Pancreas (tissue), 10 donors: ENCODE data around the gene AOPEP. TPM values are rescaled to one million over a fixed set of nuclear protein-coding genes. Genes with fewer than 3 reads are reported as not detected.
A peak's percentile ranks its signal among the peaks of the same experiment; 100 is the strongest.
"Not testable (repeated sequence)": the region's sequence is repeated elsewhere in the genome, so short reads cannot be mapped to it uniquely, and the experiment has no call there.

Experiments used
- ATAC-seq, 4 donors: fragments of 200-7000 bp; cut with Tn5 transposase; one replicate each; pipeline versions ENCODE4 v1.8.0 to v1.9.1; 2020; ENCODE audit warnings: mild to moderate bottlenecking in 4 of 4, moderate library complexity in 4 of 4
- DNase-seq, 6 donors: peaks; one replicate each; pipeline ENCODE4 v3.0.0-alpha.2; 2020
- FAIRE-seq: peaks from 2 replicates; lab custom pipeline; 2012; peaks lifted over from hg19 to GRCh38; lab: Jason Lieb, UNC
- H3K27ac ChIP-seq, 4 donors: fragments of 200-600 bp; sonication (generic); 1 replicate in 3 of 4; 2 replicates in 1 of 4; pipeline versions ENCODE4 v1.5.0 to v1.8.0; 2020
- H3K27me3 ChIP-seq, 4 donors: fragments of 200-600 bp; one replicate each; pipeline ENCODE4 v1.8.0; 2021
- H3K36me3 ChIP-seq, 3 donors: fragments of 200-600 bp; sonication (generic) in 1 of 3; one replicate each; pipeline versions ENCODE4 v1.5.0 to v1.8.0; 2020 to 2021
- H3K4me1 ChIP-seq, 3 donors: fragments of 200-600 bp; one replicate each; pipeline ENCODE4 v1.8.0; 2021
- H3K4me3 ChIP-seq, 4 donors: fragments of 200-600 bp; sonication (generic) in 2 of 4; one replicate each; pipeline versions ENCODE4 v1.5.0 to v1.8.0; 2020 to 2021
- H3K9me3 ChIP-seq, 4 donors: fragments of 200-600 bp; one replicate each; pipeline ENCODE4 v1.8.0; 2021
- WGBS, 2 donors: extraction: QIAGEN DNeasy Blood & Tissue Kit; methylation state at CpG; one replicate each; pipeline ENCODE4 v1.1.7; 2013; 5-methylcytosine and 5-hydroxymethylcytosine counted together
- intact Hi-C, 3 donors: fragments of 100-400 bp; cut with DNase I; formaldehyde crosslinking; loops; one replicate each; pipeline versions ENCODE4 v1.11.1 to v1.14.2; 2022
- polyA plus RNA-seq, 2 donors: library from polyadenylated mRNA; stranded (reverse); fragments of 200-250 nt; gene quantifications; one replicate each; pipeline ENCODE4 v1.2.3, GENCODE V29; 2013
- total RNA-seq, 6 donors: library from RNA; stranded (reverse); fragmentation: NEBNext Ultra II Directional in 4 of 6; extraction: Animal tissue kit (Norgen Biotek cat#: 25700) in 4 of 6; gene quantifications; one replicate each; pipeline versions ENCODE4 v1.2.1 to v1.2.4, GENCODE V29; 2021 to 2023
- TF ChIP-seq, protein P1 (sequence below), 4 donors: fragments of 200-600 bp; sonication (generic) in 3 of 4; IDR thresholded peaks; one replicate each; pipeline versions ENCODE4 v1.5.0 to v1.8.0; 2021; ENCODE audit warnings: antibody characterized with exemption in 4 of 4
- donor health status: healthy with polysubstance abuse.
- donor health status: DM: no; HTN: no; CAD: no; lungs with moderate emphysema.
- donor health status: DM: no; HTN: no; CAD: no.
- donor health status: control.
- donor health status: control.
- donor health status: Bipolar disorder and iron deficiency.
- donor health status: DM: yes; HTN: yes; CAD: no.
- donor health status: DM: no; HTN: no; CAD: no.
- donor health status: DM: no; HTN: no; CAD: no.
- donor health status: DM: yes; HTN: yes; CAD: no.

The AOPEP gene
- total and polyA plus RNA-seq, 8 donors, result 50.5 to 140 (median 76.7) TPM

DNA sequence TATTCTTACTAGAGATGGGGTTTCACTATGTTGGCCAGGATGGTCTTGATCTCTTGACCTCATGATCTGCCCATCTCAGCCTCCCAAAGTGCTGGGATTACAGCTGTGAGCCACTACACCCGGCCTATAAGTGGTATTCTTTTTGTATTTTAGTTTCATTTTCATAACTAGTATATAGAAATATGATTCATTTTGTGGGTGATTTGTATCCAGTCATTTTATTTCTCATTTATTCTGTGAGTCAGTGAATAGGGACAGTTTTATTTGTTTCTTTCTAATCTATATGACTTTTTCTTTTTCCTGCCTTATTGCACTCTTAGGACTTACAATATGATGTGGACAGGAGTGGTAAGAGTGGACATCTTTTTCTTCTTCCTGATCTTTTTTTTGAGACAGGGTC, 112.9 kb downstream of the AOPEP start:
- WGBS, 2 donors, result 96 to 97% methylated on average over 1 of the region's 1 CpG
- DNase-seq, result no peak
- intact Hi-C loops, result no loop called here
- no peaks in the 10 kb centered on the region for H3K27me3 ChIP-seq
- no peak for FAIRE-seq
- no peaks in the 10 kb centered on the region for H3K4me1 ChIP-seq
- TF ChIP-seq, protein P1, sequence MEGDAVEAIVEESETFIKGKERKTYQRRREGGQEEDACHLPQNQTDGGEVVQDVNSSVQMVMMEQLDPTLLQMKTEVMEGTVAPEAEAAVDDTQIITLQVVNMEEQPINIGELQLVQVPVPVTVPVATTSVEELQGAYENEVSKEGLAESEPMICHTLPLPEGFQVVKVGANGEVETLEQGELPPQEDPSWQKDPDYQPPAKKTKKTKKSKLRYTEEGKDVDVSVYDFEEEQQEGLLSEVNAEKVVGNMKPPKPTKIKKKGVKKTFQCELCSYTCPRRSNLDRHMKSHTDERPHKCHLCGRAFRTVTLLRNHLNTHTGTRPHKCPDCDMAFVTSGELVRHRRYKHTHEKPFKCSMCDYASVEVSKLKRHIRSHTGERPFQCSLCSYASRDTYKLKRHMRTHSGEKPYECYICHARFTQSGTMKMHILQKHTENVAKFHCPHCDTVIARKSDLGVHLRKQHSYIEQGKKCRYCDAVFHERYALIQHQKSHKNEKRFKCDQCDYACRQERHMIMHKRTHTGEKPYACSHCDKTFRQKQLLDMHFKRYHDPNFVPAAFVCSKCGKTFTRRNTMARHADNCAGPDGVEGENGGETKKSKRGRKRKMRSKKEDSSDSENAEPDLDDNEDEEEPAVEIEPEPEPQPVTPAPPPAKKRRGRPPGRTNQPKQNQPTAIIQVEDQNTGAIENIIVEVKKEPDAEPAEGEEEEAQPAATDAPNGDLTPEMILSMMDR (IDR thresholded peaks at IDR 0.05), result no peak
- H3K27ac ChIP-seq, result no peak overlapping the region
- H3K4me3 ChIP-seq, result no peak overlapping the region
- ATAC-seq, result no peak
- no peaks in the 10 kb centered on the region for H3K36me3 ChIP-seq
- no peaks in the 10 kb centered on the region for H3K9me3 ChIP-seq

DNA sequence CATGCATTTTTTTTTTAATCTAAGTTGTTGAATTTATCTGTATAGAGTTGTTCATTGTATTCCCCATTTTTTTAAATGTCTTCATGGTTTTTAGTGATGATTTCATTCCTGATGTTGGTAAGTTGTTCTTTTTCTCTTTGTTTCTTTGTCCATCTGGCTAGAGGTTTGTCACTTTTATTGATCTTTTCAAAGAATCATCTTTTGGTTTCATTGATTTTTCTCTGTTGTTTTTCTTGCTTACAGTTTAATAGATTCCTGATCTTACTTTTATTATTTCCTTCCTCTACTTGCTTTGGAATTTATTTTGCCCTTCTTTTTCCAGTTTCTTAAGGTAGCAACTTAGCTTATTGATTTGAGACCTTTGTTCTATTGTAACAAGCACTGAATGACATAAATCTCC, 114.2 kb downstream of the AOPEP start:
- Histone ChIP-seq H3K27ac (no peak overlapping the region), H3K9me3 (no peaks in the 10 kb centered on the region), H3K4me3 (no peak overlapping the region), H3K36me3 (no peaks in the 10 kb centered on the region), H3K27me3 (no peaks in the 10 kb centered on the region), H3K4me1 (no peaks in the 10 kb centered on the region)
- no peak for DNase-seq
- FAIRE-seq, result no peak
- intact Hi-C loops, result loop anchor here in 1 of 3 donors (5.0 kb wide), 1 partner anchor 78 kb away; no protein-coding TSS in a partner anchor
- no peak for ATAC-seq
- TF ChIP-seq, protein P1 (IDR thresholded peaks at IDR 0.05), result no peak

DNA sequence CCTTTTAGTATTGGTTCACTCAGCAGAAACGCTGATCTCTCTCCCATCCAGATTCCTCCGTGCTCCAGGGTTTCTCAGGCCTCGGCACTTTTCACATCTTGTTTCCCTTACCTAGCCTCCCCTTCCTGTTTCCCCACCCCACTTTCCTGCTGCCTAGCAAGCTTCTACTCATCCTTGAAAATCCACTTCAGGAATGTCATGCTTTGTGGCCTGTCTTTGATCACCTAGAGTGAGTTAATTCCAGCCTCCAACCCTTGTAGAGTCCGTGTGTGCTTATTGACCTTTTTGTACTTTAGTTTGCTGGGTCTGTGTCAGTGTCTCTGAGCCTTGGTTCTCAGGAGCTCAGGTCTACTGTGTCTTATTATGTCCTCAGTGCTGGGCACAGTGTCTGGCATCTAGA, 116.6 kb downstream of the AOPEP start:
- no peaks in the 10 kb centered on the region for H3K36me3 ChIP-seq
- no peak overlapping the region for H3K27ac ChIP-seq
- 88 to 89% methylated on average over 4 of the region's 4 CpGs for WGBS, 2 donors
- ATAC-seq (no peak), DNase-seq (no peak), FAIRE-seq (no peak)
- TF ChIP-seq, protein P1 (IDR thresholded peaks at IDR 0.05), result no peak
- H3K4me1 ChIP-seq, result peaks cover 6 to 10% (median 9%) of the 10 kb centered on the region in 3 donors
- intact Hi-C loops, result loop anchor here in 1 of 3 donors (5.0 kb wide), 1 partner anchor 81 kb away; no protein-coding TSS in a partner anchor
- H3K27me3 ChIP-seq, result no peaks in the 10 kb centered on the region
- H3K4me3 ChIP-seq, result no peak overlapping the region
- no peaks in the 10 kb centered on the region for H3K9me3 ChIP-seq

DNA sequence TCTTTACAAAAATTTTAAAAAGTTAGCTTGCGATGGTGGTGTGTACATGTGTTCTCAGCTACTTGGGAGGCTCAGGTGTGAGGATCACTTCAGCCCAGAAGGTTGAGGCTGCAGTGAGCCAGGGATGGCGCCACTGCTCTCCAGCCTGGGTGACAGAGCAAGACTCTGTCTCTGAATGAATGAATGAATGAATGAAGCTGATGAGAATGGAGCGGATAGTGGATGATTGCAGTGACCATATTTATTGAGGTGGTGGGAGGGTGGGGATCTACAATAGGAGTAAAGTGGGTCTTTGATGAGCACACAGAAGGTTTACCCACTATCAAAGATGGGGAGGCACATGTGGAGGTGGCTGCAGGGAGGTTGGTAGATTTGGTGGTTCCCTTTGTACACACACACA, 120.2 kb downstream of the AOPEP start:
- WGBS, 2 donors, result 96 to 99% methylated on average over 3 of the region's 3 CpGs
- Histone ChIP-seq H3K4me3 (no peak overlapping the region), H3K36me3 (no peaks in the 10 kb centered on the region), H3K4me1 (peaks cover 6 to 10% (median 9%) of the 10 kb centered on the region in 3 donors), H3K27me3 (no peaks in the 10 kb centered on the region), H3K9me3 (no peaks in the 10 kb centered on the region), H3K27ac (no peak overlapping the region)
- ATAC-seq (no peak), FAIRE-seq (no peak), DNase-seq (no peak)
- intact Hi-C loops, result no loop called here
- TF ChIP-seq, protein P1 (IDR thresholded peaks at IDR 0.05), result no peak

DNA sequence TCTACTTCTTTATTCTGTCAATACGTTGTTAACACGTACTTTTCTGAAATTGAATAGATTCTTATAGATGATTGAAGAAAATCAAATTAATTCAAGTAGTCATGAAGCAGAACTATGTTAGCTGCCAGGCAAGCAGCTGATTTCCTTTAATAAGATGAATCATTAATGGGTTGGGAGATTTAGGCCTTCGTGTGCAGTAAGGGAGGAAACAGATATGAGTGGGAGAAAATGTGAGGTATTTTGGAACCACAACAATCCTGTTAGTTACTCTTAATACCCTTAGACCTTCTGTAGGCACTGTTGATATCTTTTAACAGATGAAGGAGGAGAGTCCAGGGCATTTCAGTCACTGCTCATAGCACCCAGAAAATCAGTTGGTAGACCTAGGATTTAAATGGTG, 121.0 kb downstream of the AOPEP start:
- DNase-seq (no peak), ATAC-seq (peak; percentile 50 to 86 (median 75)), FAIRE-seq (no peak)
- peaks cover 6 to 10% (median 9%) of the 10 kb centered on the region in 3 donors for H3K4me1 ChIP-seq
- H3K27ac ChIP-seq, result peak overlapping the region; percentile 41 to 72 (median 58)
- no peaks in the 10 kb centered on the region for H3K9me3 ChIP-seq
- H3K4me3 ChIP-seq, result no peak overlapping the region
- WGBS, 2 donors, result 42 to 43% methylated on average over 3 of the region's 3 CpGs
- no peaks in the 10 kb centered on the region for H3K36me3 ChIP-seq
- TF ChIP-seq, protein P1 (IDR thresholded peaks at IDR 0.05), result no peak
- H3K27me3 ChIP-seq, result no peaks in the 10 kb centered on the region
- intact Hi-C loops, result no loop called here

DNA sequence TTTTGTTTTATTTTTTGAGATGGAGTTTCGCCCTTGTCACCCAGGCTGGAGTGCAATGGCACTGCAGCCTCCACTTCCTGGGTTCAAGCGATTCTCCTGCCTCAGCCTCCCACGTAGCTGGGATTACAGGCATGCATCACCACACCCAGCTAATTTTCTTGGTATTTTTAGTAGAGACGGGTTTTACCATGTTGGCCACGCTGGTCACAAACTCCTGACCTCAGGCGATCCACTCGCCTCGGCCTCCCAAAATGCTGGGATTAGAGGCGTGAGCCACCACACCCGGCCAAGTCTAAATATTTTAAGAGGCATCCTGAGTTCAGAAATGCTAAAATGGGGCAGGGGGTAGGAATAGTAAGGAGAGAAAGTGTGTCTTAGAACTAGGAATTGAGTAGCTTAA, 122.3 kb downstream of the AOPEP start:
- H3K36me3 ChIP-seq, H3K27me3 ChIP-seq, H3K9me3 ChIP-seq, H3K4me3 ChIP-seq, H3K27ac ChIP-seq, ATAC-seq, DNase-seq, FAIRE-seq, intact Hi-C loops: not testable (repeated sequence)
- WGBS, 2 donors, result 97 to 99% methylated on average over 10 of the region's 10 CpGs
- peaks cover 6 to 14% (median 9%) of the 10 kb centered on the region in 3 donors for H3K4me1 ChIP-seq
